Smooth muscle cell (in vitro differentiated cells): ENCODE results near the gene FGF18. TPM values are rescaled to one million over a fixed set of nuclear protein-coding genes. Genes with fewer than 3 reads are reported as not detected.

Experiments used
- DNase-seq: peaks from one replicate; lab custom pipeline; 2025; ENCODE audit not compliant: unreplicated experiment; lab: John Stamatoyannopoulos, UW
- H2AFZ ChIP-seq: fragments of 200-600 bp; sonication (generic); 2 replicates; pipeline ENCODE4 v1.6.0; 2016; ENCODE audit warnings: antibody characterized with exemption, low read depth, mild to moderate bottlenecking
- H3F3A ChIP-seq: fragments of 200-600 bp; sonication (generic); 2 replicates; pipeline ENCODE4 v1.6.0; 2017; ENCODE audit warnings: antibody characterized with exemption, low read depth
- H3K27ac ChIP-seq: fragments of 200-600 bp; sonication (generic); 2 replicates; pipeline ENCODE4 v1.5.1; 2016; ENCODE audit warnings: low read depth, mild to moderate bottlenecking
- H3K27me3 ChIP-seq: fragments of 200-600 bp; sonication (generic); 2 replicates; pipeline ENCODE4 v1.6.1; 2016; ENCODE audit warnings: low read depth, mild to moderate bottlenecking
- H3K36me3 ChIP-seq: fragments of 200-600 bp; sonication (generic); 2 replicates; pipeline ENCODE4 v1.5.1; 2016; ENCODE audit warnings: low read depth
- H3K4me1 ChIP-seq: fragments of 200-600 bp; sonication (generic); 2 replicates; pipeline ENCODE4 v1.5.1; 2016; ENCODE audit warnings: low read depth
- H3K4me2 ChIP-seq: fragments of 200-600 bp; sonication (generic); 2 replicates; pipeline ENCODE4 v1.6.0; 2016; ENCODE audit warnings: mild to moderate bottlenecking
- H3K4me3 ChIP-seq: fragments of 200-600 bp; sonication (generic); 2 replicates; pipeline ENCODE4 v1.5.1; 2016; ENCODE audit warnings: mild to moderate bottlenecking
- H3K79me2 ChIP-seq: fragments of 200-600 bp; sonication (generic); 2 replicates; pipeline ENCODE4 v1.6.0; 2016; ENCODE audit warnings: low read depth, mild to moderate bottlenecking
- H3K9ac ChIP-seq: fragments of 200-600 bp; sonication (generic); 2 replicates; pipeline ENCODE4 v1.6.0; 2016; ENCODE audit warnings: low read depth
- H3K9me3 ChIP-seq: fragments of 200-600 bp; sonication (generic); replicated peaks from 2 replicates; pipeline ENCODE4 v1.5.1; 2016; ENCODE audit warnings: low read depth
- H4K20me1 ChIP-seq: fragments of 200-600 bp; sonication (generic); 2 replicates; pipeline ENCODE4 v1.6.0; 2016; ENCODE audit warnings: low read depth
- WGBS: methylation state at CpG from one replicate; pipeline ENCODE4 v1.1.7; 2016; ENCODE audit warnings: low lambda C conversion rate; 5-methylcytosine and 5-hydroxymethylcytosine counted together
- polyA plus RNA-seq: library from polyadenylated mRNA; unstranded; fragments of >200 nt; fragmentation: Nextera tagmentation; extraction: Ambion mirVana; gene quantifications from 2 replicates; pipeline ENCODE4 v1.2.1, GENCODE V29; 2016
- total RNA-seq: library from RNA; depleted of rRNA; stranded (reverse); fragments of >200 nt; gene quantifications from 2 replicates; pipeline ENCODE4 v1.2.3, GENCODE V29; 2014
- TF ChIP-seq, protein P1 (sequence below): fragments of 200-600 bp; sonication (generic); IDR thresholded peaks from 2 replicates; pipeline ENCODE4 v1.5.1; 2017; ENCODE audit warnings: borderline replicate concordance, mild to moderate bottlenecking, antibody characterized with exemption; ENCODE audit not compliant: insufficient read depth, poor library complexity, severe bottlenecking

Gene FGF18
- total and polyA plus RNA-seq, 2 experiments from 2014 or later: 0.21 TPM; not detected in 1

DNA sequence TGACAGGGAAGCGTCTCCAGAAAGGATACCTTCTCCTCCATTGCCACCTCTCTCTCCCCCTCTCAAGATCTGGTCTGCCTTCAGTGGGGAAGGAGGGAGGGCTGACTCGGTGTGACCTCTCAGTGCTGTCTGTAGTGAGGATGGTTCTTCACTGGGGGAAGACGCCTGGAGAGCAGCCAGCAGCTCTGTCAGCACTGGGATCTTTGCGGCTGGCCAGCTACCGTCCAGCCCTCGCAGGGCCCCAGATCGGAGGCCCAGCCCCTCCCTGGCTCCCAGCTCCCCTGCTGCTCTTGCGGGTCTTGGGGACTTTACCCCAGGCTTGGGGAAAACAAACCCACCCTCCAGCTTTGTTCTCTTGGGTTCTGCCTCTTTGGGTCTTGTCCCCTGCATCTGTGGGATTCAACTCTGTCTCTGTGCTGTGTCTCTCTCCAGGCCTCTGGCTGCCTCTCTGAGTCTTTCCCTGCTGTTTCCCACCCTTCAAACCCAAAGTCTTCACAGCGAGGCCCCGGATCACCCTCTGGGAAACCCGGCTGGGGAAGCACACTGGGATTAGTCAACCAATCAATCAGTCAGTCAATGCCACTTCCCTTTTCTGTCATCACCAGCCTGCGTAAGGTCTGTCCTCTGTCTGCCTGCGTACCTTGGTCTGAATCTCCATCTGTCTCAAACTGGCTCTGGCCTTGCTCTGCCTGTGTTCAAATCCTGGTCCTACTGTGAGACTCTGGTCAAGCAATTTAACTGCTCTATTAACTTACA is 23.0 kb downstream of the FGF18 start:
- WGBS: 37% methylated on average over 13 of the region's 13 CpGs
- TF ChIP-seq, protein P1, sequence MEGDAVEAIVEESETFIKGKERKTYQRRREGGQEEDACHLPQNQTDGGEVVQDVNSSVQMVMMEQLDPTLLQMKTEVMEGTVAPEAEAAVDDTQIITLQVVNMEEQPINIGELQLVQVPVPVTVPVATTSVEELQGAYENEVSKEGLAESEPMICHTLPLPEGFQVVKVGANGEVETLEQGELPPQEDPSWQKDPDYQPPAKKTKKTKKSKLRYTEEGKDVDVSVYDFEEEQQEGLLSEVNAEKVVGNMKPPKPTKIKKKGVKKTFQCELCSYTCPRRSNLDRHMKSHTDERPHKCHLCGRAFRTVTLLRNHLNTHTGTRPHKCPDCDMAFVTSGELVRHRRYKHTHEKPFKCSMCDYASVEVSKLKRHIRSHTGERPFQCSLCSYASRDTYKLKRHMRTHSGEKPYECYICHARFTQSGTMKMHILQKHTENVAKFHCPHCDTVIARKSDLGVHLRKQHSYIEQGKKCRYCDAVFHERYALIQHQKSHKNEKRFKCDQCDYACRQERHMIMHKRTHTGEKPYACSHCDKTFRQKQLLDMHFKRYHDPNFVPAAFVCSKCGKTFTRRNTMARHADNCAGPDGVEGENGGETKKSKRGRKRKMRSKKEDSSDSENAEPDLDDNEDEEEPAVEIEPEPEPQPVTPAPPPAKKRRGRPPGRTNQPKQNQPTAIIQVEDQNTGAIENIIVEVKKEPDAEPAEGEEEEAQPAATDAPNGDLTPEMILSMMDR: no peak
- peak overlapping the region; percentile 10 for H3K4me2 ChIP-seq

DNA sequence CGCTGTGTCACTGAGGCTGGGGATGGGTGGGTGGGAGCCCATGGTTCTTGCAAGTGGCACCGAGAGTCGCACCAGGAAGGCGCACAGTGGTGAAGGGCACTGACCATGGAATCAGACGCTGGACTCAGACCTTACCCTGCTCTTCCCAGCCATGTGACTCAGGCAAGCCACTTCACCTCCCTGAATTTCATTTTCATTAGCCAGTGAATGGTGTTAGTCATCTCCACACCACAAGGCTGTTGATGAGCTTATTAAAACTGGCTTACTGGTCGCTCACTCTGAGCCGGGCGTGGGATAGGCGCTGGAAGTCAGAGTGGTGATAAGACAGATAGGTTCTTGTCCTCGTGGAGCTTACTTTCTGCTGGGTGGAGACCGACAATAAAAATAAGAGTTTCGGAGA is 25.1 kb downstream of the FGF18 start:
- H3K36me3 ChIP-seq: no peaks in the 10 kb centered on the region
- H3K27ac ChIP-seq: no peak overlapping the region
- no peaks in the 10 kb centered on the region for H4K20me1 ChIP-seq
- H3K4me1 ChIP-seq: peaks cover 4% of the 10 kb centered on the region
- no peaks in the 10 kb centered on the region for H3K27me3 ChIP-seq
- DNase-seq: no peak
- H2AFZ ChIP-seq: no peak overlapping the region
- no peaks in the 10 kb centered on the region for H3F3A ChIP-seq
- H3K9ac ChIP-seq: no peak overlapping the region
- no peak overlapping the region for H3K4me2 ChIP-seq
- H3K4me3 ChIP-seq: no peak overlapping the region
- H3K79me2 ChIP-seq: no peaks in the 10 kb centered on the region
- WGBS: 71% methylated on average over 11 of the region's 12 CpGs
- H3K9me3 ChIP-seq: no peaks in the 10 kb centered on the region
- TF ChIP-seq, protein P1: no peak

More for the DNA sequence above, 23.0 kb downstream of the FGF18 start:
- Histone ChIP-seq H3K9me3 (no peaks in the 10 kb centered on the region), H3K79me2 (no peaks in the 10 kb centered on the region), H3K27me3 (no peaks in the 10 kb centered on the region), H4K20me1 (no peaks in the 10 kb centered on the region), H3K27ac (no peak overlapping the region), H3K4me3 (no peak overlapping the region), H3K4me1 (peaks cover 4% of the 10 kb centered on the region), H2AFZ (no peak overlapping the region), H3F3A (no peaks in the 10 kb centered on the region), H3K36me3 (no peaks in the 10 kb centered on the region), H3K9ac (no peak overlapping the region)
- no peak for DNase-seq

DNA sequence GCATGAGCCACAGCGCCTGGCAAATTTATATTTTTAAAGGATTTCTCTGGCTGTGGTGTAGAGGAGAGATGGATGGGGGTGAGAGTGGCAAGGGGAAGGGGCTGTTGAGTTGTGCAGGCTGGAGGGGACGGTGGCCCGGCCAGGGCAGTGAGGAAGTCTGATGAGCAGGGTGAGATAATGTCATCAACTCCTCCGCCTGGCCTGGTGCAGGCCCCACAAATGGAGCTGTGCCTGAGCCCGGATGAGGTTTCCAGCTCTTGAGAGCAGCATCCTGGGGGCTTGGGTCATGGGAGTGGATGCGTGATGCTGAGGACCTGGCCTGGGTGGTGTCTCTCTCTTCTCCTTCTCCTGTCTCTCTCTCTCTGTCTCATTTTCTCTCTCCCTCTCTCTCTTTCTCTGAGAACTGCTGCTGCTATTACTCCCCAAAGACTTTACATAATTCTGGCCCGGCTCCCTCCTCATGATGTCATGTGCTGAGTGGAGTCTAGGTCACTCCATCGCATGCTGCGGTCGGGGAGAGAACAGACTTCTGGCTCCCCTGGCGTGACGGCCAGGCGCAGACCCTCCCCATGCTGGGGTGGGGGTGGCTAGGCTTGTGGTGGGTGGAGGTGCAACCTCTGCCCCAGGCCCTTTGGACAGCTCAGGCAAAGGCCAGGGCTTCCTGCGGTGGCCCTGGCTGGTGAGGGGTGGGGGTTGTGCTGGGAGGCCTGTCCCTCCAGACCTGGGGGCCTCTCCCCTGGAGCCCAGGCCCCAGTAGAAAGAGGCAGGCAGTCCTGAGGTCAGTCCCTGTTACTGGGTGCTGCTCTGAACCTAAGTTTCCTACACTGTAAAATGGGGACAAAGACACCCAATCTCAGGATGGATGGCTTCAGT is 26.4 kb downstream of the FGF18 start:
- Histone ChIP-seq H3F3A (no peaks in the 10 kb centered on the region), H3K4me3 (no peak overlapping the region), H3K4me2 (no peak overlapping the region), H3K9me3 (no peaks in the 10 kb centered on the region), H4K20me1 (no peaks in the 10 kb centered on the region), H3K4me1 (peaks cover 9% of the 10 kb centered on the region), H3K27me3 (no peaks in the 10 kb centered on the region), H3K79me2 (no peaks in the 10 kb centered on the region), H3K9ac (no peak overlapping the region), H3K27ac (no peak overlapping the region), H3K36me3 (no peaks in the 10 kb centered on the region), H2AFZ (no peak overlapping the region)
- no peak for DNase-seq
- TF ChIP-seq, protein P1: no peak
- WGBS: 82% methylated on average over 14 of the region's 14 CpGs
